Eye (tissue), 1 donor: ENCODE data around the gene ZNF446.
"Not testable (repeated sequence)": the region's sequence is repeated elsewhere in the genome, so short reads cannot be mapped to it uniquely, and the experiment has no call there.

ENCODE experiments used
- DNase-seq: peaks from one replicate; pipeline ENCODE4 v3.0.0-alpha.2; 2015

The ZNF446 gene

DNA sequence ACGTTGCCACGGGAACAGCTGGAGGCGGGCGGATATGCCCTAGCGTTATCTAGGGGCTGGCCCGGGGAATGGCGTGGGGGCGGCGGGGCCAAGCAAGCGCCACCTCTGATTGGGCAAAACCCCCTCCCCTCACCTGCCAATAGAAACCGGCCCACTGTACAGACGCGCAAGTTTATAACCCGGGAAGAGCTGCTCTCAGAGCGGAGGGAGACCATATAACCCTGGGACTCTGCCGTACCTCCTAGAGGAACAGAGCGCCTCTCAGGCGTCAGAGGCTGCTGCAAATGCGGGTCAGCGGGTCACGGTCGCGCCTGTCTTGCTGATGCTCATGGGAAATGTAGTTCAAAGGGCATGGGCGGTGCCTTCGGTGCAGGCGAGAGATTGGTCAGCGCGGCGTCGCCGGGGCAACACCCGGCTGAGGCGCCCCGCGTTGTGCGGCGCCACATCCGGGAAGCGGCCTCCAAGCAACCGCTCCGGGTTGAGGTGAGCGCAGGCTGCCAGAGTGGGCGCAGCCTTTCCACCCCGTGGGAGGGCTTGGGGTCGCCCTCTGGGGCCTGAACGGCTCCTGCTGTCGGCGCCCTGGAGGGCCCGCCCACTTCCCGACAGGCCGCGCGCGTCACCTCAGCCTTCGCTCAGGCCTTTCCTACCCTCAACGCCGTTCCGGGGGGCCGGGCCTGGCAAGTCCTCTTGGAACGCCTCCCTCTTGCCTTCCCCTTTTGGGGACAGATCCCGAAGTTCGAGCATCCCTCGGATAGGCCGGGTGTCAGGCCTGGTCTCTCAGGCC, at the start of gene ZNF446:
ZNF446 (plus strand) TSS at position 639 of the 784 bp plus-strand sequence. CDS start 867 bp downstream, outside the sequence.
- DNase-seq: peak; percentile 99

DNA sequence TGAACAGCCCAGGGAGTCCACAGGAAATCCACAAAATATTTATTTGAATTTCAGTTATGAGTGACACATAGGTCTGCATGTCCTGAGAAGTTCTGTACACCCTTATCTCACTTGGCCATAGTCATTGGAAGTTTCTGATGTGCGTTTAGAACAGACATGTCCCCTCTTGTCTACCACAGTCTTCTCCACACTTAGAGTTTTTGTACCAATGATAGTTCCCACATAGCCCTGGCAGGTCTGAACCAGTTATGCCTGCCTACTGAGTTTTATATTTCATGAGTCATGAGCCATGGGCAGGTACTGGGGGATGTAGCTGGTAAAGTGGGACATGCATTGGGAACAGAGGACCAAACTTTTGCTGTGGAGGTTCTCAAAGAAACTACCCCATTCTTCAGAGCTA, 47.5 kb upstream of the ZNF446 start:
- no peak for DNase-seq

DNA sequence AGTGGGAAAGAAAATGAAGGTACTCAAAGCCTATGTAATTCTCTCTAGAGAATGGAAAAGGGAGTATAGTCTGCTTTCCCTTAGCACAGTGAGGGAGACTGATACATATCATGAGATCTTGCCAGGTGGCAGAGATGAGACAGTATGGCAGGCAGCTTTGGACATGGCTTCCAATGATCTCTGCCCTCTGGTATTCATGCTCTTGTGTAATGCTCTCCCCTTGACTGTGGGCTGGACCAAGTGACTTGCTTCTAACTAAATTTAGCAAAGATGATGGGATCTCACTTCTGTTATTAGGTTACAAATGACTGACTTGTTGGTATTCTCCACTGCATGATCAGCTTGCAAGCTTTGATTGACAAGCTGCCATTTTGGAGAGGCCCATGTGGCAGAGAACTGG, 46.4 kb upstream of the ZNF446 start:
- DNase-seq: no peak

DNA sequence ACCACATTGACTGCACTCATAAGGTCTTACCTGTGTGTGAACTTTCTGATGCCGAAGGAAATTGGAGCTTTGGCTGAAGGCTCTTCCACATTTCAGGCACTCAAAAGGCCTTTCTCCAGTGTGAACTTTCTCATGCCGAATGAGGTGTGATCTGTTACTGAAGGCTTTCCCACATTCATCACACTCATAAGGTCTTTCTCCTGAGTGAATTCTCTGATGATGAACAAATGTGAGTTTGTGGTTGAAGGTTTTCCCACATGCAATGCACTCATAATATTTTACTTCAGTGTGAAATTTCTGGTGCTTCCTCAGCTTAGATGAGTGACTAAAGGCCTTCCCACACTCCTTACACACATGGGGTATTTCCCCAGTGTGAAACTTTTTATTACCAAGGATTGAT, 41.9 kb upstream of the ZNF446 start:
- no peak for DNase-seq

DNA sequence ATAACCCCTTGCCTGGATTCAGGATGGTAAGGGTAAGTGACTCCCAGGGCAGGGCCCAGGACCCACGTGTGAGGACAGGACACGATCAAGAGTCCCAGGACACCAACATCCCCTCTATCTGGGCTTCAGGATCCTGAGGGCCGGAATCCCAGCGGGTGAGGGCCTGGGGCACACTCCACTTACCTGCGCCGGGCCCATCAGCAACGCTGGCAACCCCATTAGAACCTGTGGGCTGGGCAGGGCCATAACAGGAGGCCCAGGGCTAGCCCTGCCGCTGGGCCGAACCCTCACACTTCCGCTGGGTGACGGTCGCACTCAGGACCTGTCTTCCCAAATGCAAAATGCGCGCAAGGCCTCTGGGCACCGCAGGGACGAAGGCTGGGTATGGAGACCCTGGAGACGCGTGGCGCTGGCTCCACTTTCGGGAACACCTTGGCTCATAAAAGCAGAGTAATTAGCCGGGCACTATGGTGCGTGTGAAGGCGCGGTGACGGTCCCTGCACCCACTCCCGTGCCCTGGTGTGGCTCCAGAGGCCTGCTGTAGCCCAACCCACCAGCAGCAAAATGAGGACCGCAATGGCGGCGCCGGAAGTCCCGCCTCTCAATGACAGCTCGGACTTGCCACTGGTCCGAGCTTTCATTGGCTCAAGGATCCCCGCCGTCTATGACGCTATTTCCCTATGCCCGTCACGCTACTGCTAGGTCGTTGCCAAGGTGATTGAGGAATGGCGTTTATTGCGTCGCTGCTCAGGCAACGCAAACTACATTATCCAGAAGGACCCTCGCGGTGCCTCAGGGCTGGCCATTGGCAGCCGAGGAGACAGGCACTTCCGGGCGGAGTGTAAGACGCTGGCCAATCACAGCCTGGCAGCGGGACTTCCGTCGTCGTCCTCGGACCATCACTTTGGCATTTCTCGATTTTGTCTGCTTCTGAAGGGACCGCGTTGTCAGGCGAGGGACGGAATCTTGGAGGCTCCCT, 36.3 kb upstream of the ZNF446 start, which contains the start of gene ZNF132:
ZNF132 (minus strand) TSS at position 578 of the 979 bp plus-strand sequence; CDS start at position 246, 332 bp downstream.
- DNase-seq: peak; percentile 99

DNA sequence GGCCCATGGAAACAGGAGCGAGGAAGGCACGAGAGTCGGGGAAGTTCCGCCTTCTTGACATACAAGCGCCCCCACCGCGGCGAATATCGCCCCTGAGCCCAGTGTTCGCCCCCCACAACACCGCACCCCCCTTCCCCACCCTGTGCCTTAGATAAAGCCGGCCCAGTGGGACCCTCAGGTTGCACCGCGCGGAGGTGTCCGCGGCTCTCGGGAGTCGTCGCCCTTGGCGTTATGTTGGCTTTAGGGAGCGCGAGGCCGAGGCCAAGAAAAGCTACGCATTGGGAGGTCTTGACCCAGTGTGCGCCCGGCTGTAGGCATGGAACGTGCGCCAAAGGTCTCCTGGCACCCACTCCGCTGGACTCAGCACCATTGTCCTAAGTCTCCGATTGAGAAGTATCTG, 35.6 kb upstream of the ZNF446 start:
- no peak for DNase-seq

DNA sequence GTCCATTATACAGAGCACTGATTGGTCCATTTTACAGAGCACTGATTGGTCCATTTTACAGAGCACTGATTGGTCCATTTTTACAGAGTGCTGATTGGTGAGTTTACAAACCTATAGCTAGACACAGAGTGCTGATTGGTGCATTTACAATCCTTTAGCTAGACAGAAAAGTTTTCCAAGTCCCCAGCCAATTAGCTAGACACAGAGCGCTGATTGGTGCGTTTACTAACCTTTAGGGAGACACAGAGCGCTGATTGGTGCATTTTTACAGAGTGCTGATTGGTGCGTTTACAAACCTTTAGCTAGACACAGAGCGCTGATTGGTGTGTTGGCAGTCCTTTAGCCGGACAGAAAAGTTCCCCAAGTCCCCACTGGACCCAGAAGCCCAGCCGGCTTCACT, 33.2 kb upstream of the ZNF446 start:
- DNase-seq: not testable (repeated sequence)

DNA sequence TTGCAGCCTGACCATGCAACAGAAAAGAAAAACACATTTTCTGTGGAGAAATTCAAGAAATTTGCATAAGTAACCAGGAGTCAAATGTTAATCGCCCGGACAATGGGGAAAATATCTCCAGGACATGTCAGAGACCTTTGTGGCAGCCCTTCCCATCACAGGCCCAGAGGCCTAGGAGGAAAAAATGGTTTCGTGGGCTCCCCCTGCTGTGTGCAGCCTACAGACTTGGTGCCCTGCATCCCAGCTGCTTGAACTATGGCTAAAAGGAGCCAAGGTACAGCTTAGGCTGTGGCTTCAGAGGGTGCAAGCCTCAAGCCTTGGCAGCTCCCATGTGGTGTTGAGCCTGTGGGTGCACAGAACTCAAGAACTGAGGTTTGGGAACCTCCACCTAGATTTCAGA, 27.3 kb upstream of the ZNF446 start:
- not testable (repeated sequence) for DNase-seq

DNA sequence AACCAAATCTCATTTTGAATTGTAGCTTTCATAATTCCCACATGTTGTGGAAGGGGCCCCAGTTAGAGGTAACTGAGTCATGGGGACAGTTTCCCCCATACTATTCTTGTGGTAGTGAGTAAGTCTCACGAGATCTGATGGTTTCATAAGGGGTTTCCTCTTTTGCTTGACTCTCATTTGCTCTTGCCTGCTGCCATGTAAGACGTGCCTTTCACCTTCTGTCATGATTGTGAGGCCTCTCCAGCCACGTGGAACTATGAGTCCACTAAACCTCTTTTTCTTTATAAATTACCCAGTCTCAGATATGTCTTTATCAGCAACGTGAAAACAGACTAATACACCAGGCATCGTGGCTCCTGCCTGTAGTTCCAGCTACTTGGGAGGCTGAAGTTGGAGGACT, 26.2 kb upstream of the ZNF446 start:
- DNase-seq: not testable (repeated sequence)

DNA sequence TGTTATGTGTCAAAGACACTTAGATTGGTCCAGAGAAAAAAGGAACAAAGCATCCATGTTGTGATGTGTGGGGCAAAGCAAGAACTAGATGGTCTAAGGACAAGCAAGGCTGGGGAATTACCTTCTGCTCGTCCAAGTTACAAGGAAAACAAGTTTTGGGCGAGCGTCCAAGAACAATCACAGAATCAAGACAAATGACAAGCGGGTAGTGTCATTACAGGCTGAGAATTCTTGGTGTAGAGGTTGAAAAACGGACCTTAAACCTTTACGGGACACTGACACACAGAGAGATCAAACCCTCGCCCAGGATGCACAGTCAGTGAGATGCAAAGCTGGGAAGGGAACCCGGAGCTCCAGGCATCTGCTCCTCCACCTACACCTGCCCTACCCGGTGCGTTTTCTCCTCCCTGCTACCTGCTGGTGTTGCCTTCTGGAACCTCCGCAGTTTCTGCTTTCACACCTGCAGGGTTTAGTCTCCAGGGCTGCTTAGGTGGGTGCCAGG, 25.2 kb upstream of the ZNF446 start:
- DNase-seq: no peak

DNA sequence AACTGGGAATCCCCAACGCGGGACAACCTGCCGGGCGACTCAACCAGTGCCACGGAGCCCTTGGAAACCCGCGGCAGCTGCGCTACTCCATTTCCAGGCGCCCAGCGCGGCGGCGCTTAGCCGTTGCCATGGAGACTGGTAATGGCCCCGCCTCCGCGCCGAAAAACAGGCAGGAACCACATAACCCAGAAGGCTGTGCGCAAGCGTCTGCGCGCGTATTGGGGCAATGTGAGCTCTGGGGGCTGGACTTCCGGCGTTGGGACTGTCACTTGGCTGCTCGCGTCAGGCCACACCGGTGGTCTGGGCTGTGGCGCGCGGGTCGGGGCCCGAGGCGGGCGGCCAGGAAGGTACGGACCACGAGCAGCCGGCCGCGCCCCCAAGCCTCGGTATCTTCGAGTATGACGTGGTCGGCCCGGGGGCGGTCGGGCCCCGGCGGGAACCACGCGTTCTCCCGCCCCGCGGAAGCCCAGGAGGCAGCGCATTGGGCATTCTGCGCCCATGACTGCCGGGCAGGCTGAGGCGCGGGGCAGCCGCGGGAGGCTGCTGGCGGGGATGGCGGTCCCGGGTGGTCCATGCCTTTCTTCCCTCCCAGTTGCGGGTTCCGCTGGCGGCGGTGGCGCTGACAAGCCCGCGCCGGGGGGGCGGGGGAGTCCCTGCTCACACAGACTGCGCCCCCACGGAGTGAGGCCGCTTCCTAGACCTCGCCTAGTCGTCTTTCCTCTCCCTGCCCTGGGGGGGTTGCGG, 24.6 kb upstream of the ZNF446 start, which contains the start of gene ZNF324B:
ZNF324B (plus strand) TSS at position 265 of the 744 bp plus-strand sequence. CDS start 2,080 bp downstream, outside the sequence.
- peak; percentile 99 for DNase-seq

DNA sequence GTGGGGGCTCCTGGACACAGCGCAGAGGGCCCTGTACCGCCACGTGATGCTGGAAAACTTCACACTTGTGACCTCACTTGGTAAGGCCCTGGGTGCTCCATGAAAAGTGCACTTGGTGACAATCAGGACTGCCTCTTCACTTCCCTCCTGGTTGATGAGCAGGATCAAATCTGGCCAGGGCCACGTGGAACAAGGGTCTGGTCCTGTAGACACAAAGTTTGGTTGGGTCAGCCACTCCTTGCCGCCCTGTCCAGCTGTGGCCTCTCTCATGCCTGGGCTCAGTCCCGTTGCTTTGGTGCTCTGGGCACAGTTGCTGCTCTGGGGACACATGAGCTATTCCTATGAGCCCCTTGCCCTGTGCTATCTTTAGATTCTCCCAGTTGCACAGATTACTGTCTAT, 22.4 kb upstream of the ZNF446 start:
- no peak for DNase-seq

DNA sequence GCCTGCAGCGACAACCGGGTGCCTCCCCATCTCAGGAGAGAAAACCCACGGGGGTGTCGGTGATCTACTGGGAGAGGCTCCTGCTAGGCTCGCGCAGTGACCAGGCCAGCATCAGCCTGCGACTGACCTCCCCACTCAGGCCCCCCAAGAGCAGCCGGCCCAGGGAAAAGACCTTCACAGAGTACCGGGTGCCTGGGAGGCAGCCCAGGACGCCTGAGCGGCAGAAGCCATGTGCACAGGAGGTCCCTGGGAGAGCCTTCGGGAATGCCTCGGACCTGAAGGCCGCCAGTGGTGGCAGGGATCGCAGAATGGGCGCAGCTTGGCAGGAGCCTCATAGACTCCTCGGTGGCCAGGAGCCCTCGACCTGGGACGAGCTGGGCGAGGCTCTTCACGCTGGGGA, 20.8 kb upstream of the ZNF446 start:
- DNase-seq: no peak

DNA sequence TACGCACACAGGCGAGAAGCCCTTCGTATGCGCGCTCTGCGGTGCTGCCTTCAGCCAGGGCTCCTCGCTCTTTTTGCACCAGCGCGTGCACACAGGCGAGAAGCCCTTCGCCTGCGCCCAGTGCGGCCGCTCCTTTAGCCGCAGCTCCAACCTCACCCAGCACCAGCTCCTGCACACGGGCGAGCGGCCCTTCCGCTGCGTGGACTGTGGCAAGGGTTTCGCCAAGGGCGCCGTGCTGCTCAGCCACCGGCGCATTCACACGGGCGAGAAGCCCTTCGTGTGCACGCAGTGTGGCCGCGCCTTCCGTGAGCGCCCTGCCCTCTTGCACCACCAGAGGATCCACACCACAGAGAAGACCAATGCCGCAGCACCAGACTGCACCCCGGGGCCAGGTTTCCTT, 20.0 kb upstream of the ZNF446 start:
- DNase-seq: no peak

DNA sequence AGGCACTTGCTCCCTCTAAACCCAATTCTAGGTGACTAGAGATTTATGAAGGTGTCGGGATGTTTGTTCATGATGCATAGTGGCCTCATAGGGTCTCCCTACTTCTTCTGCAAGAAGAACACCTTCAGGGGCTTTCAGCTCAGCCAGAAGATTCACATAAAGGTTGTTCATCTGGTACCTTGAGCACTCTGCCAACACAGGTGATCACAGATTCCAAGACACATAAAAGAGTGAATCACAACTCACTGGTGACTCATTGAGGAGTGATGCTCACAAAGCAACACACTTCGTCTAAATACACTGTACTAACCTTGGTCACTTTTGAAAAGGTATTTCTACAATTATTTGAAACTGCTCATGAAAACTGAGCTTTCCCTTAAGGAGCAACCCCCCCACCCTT, 16.1 kb upstream of the ZNF446 start:
- no peak for DNase-seq

DNA sequence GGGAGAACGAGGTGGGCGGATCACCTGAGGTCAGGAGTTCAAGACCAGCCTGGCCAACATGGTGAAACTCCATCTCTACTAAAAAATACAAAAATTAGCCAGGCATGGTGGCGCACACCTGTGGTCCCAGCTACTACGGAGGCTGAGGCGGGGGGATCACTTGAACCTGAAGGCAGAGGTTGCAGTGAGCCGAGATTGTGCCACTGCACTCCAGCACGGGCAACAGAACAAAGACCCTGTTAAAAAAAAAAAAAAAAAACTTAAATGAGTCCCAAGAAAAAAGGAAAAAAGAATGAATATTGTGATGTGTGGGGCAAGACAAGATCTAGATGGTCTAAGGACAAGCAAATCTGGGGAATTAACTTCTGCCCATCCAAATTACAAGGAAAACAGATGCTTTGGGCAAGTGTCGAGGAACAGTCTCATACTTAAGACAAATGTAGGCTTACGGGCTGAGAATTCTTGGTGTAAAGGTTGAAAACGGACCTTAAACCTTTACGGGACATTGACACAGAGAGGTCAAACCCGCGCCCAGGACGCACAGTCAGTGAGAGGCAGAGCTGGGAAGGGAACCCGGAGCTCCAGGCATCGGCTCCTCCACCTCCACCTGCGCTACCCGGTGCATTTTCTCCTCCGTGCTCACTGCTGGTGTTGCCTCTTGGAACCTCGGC, 9.9 kb upstream of the ZNF446 start:
- DNase-seq: no peak

DNA sequence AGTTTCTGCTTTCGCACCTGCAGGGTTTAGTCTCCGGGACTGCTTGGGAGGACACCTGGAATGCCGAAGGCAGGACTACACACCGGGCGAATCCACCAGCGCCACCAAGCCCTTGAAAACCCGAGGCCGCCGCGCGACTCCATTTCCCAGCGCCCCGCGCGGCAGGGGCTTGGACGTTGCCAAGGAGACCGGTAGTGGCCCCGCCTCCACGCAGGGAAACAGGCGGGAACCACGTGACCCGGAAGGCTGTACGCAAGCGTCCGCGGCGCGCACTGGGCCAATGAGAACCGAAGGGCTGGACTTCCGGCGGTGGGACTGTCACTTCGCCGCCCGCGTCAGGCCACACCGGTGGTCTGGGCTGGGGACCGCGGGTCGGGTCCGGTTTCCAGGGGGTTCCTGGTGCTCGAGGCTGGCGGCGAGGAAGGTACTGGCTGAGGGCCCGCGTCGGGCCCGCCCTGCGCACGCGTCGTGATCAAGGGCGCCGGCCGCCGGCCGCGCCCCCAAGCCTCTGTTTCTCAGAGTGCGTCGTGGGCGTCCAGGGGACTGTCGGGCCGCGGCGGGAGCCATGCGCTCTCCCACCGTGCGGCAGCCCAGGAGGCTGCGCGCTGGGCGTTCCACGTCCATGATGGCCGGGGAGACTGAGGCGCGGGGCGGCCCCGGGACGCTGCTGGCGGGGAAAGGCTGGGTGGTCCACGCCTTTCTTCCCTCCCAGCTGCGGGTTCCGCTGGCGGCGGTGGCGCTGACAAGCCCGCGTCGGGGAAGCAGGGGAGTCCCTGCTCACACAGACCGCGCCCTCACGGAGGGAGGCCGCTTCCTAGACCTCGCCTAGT, 9.2 kb upstream of the ZNF446 start, which contains the start of gene ZNF324:
ZNF324 (plus strand) TSS at position 321 of the 830 bp plus-strand sequence. CDS start 2,106 bp downstream, outside the sequence.
- peak; percentile 99 for DNase-seq

DNA sequence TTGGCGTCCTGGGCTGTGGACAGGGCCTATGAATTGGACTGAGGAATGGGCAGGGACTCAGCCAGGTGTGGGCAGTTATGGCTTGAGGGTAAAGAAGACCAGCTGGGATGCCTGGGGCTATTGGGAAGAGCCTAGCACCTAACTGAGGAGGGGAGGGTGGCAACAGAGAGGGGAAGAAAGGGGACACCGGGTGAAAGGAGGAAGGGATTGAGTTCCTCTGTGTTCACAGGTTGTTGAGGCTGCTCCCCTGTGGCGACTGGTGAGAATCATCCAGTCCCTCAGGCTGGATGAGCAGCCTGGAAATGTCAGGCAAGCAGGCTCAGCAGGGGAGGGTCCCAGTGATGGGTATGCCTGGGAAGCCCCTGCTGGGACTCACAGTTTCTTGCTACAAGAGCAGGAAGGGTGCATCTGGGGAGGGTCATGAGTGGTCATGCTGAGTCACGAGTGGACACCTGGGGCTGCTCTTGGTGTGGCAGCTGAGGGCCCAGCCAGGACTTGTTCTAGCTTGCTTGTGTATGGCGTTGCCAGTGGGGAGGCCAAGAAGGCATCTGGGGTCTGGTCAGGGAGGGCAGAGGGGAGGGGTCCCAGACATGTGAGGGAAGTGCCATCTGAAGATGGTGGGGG, 7.8 kb upstream of the ZNF446 start:
- DNase-seq: no peak

DNA sequence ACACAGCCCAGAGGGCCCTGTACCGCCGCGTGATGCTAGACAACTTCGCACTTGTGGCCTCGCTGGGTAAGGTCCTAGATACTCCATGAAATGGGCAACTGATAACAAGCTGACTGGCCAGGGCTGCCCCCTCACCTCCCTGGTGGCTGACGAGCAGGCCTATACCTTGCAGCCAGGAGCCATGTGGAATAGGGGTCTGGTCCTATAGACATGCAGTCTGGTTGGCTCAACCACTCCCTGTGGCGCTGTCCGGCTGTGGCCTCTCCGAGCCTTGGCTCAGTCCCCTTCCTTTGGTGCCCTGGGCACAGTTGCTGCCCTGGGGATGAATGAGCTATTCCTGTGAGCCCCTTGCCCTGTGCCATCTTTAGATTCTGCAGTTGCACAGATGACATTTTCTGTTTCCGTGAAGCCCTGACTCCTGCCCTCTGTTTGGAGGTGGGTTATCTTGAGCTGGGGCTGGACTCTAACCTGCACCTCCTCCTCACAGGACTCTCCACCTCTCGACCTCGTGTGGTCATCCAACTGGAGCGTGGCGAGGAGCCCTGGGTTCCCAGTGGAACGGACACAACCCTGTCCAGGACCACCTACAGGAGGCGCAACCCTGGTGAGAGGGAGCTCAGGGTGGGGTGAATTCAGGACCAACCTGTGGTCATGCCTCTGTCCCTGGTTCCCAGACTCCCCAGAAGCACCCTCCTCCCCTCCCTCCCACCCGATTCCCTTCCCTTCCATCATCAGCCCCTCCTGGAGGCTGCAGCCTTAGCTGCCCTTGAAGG, 6.7 kb upstream of the ZNF446 start:
- no peak for DNase-seq
